Liver (tissue), 9 donors: ENCODE measurements around the gene SPATA46. TPM values are rescaled to one million over a fixed set of nuclear protein-coding genes. Genes with fewer than 3 reads are reported as not detected.

Experiments used
- DNase-seq: peaks from one replicate; pipeline ENCODE4 v3.0.0-alpha.2; 2017; ENCODE audit warnings: low spot score
- H3K27ac ChIP-seq, 2 donors: one replicate each; pipeline ENCODE4 v1.7.0; 2013; ENCODE audit warnings: inconsistent platforms in 2 of 2, low read length in 2 of 2, control low read depth in 1 of 2, low read depth in 1 of 2, mild to moderate bottlenecking in 1 of 2
- H3K27me3 ChIP-seq, 4 donors: one replicate each; pipeline versions ENCODE4 v1.6.1 to v1.7.0; 2013; ENCODE audit warnings: low read length in 3 of 4, inconsistent platforms in 1 of 4, mild to moderate bottlenecking in 1 of 4, moderate library complexity in 1 of 4; ENCODE audit not compliant: control insufficient read depth in 4 of 4, insufficient read depth in 4 of 4
- H3K36me3 ChIP-seq, 4 donors: one replicate each; pipeline versions ENCODE4 v1.6.1 to v1.7.0; 2013; ENCODE audit warnings: low read length in 3 of 4, mild to moderate bottlenecking in 3 of 4, low read depth in 1 of 4, moderate library complexity in 1 of 4; ENCODE audit not compliant: control insufficient read depth in 4 of 4, insufficient read depth in 3 of 4
- H3K4me1 ChIP-seq, 4 donors: one replicate each; pipeline versions ENCODE4 v1.6.1 to v1.7.0; 2013; ENCODE audit warnings: low read length in 3 of 4, mild to moderate bottlenecking in 3 of 4, moderate library complexity in 1 of 4; ENCODE audit not compliant: control insufficient read depth in 4 of 4, insufficient read depth in 4 of 4
- H3K4me3 ChIP-seq, 3 donors: one replicate each; pipeline versions ENCODE4 v1.6.1 to v1.7.0; 2013; ENCODE audit warnings: low read length in 3 of 3, control low read depth in 1 of 3, low read depth in 1 of 3, mild to moderate bottlenecking in 1 of 3
- H3K9ac ChIP-seq, 2 donors: one replicate each; pipeline ENCODE4 v1.7.0; 2013; ENCODE audit warnings: low read length in 2 of 2, mild to moderate bottlenecking in 2 of 2, moderate library complexity in 2 of 2, control low read depth in 1 of 2, low read depth in 1 of 2
- H3K9me3 ChIP-seq, 4 donors: one replicate each; pipeline versions ENCODE4 v1.6.1 to v1.7.0; 2013; ENCODE audit warnings: low read length in 3 of 4; ENCODE audit not compliant: control insufficient read depth in 4 of 4
- EGR1 ChIP-seq, 2 donors: IDR thresholded peaks; 2 replicates each; pipeline ENCODE4 v1.6.1; 2016 to 2018; ENCODE audit warnings: antibody characterized with exemption in 2 of 2, low read depth in 2 of 2
- FOXA1 ChIP-seq: IDR thresholded peaks from 2 replicates; pipeline ENCODE4 v1.6.1; 2016; ENCODE audit warnings: antibody characterized with exemption
- FOXA2 ChIP-seq: IDR thresholded peaks from 2 replicates; pipeline ENCODE4 v1.6.1; 2016; ENCODE audit warnings: antibody characterized with exemption
- HNF4A ChIP-seq, 2 donors: conservative IDR thresholded peaks; 2 replicates each; pipeline ENCODE4 v1.6.1; 2016; ENCODE audit warnings: antibody characterized with exemption in 2 of 2, mild to moderate bottlenecking in 2 of 2
- HNF4G ChIP-seq: IDR thresholded peaks from 2 replicates; pipeline ENCODE4 v1.6.1; 2016; ENCODE audit warnings: antibody characterized with exemption
- JUND ChIP-seq, 2 donors: IDR thresholded peaks; 2 replicates each; pipeline ENCODE4 v1.6.1; 2016; ENCODE audit warnings: antibody characterized with exemption in 2 of 2
- REST ChIP-seq: IDR thresholded peaks from 2 replicates; pipeline ENCODE4 v1.6.1; 2016; ENCODE audit warnings: antibody characterized with exemption, mild to moderate bottlenecking
- RXRA ChIP-seq, 2 donors: IDR thresholded peaks; 2 replicates each; pipeline ENCODE4 v1.6.1; 2017 to 2018; ENCODE audit warnings: antibody characterized with exemption in 2 of 2, mild to moderate bottlenecking in 1 of 2
- SP1 ChIP-seq: IDR thresholded peaks from 2 replicates; pipeline ENCODE4 v1.6.1; 2018; ENCODE audit warnings: antibody characterized with exemption, mild to moderate bottlenecking
- TAF1 ChIP-seq: conservative IDR thresholded peaks from 2 replicates; pipeline ENCODE4 v1.6.1; 2016; ENCODE audit warnings: antibody characterized with exemption, mild to moderate bottlenecking
- YY1 ChIP-seq: IDR thresholded peaks from 2 replicates; pipeline ENCODE4 v1.6.1; 2016; ENCODE audit warnings: antibody characterized with exemption, mild to moderate bottlenecking
- WGBS: extraction: QIAGEN DNeasy Blood & Tissue Kit; methylation state at CpG from one replicate; pipeline ENCODE4 v1.1.7; 2013; 5-methylcytosine and 5-hydroxymethylcytosine counted together
- polyA plus RNA-seq, 2 donors: library from polyadenylated mRNA; stranded (reverse) in 1 of 2; unstranded in 1 of 2; fragments of 200-250 nt in 1 of 2; fragments of >200 nt in 1 of 2; fragmentation: Nextera tagmentation in 1 of 2; extraction: Ambion mirVana in 1 of 2; gene quantifications; one replicate each; pipeline versions ENCODE4 v1.2.1 to v1.2.3, GENCODE V29; 2013 to 2015
- total RNA-seq, 2 donors: library from RNA; depleted of rRNA; stranded (reverse); fragments of >200 nt; gene quantifications; one replicate each; pipeline ENCODE4 v1.2.3, GENCODE V29; 2014
- TF ChIP-seq, protein P1 (sequence below): fragments of 150-350 bp; IDR thresholded peaks from 2 replicates; pipeline ENCODE4 v1.5.1; 2017; ENCODE audit warnings: improper control_type of control experiment, low read depth, low read length; ENCODE audit not compliant: missing input control
- donor health status: healthy.
- donor health status: healthy.
- donor health status: healthy.
- donor health status: healthy.
- donor health status: healthy.

Gene SPATA46
- total and polyA plus RNA-seq, 4 donors: 0.06 to 0.17 TPM; not detected in 2

DNA sequence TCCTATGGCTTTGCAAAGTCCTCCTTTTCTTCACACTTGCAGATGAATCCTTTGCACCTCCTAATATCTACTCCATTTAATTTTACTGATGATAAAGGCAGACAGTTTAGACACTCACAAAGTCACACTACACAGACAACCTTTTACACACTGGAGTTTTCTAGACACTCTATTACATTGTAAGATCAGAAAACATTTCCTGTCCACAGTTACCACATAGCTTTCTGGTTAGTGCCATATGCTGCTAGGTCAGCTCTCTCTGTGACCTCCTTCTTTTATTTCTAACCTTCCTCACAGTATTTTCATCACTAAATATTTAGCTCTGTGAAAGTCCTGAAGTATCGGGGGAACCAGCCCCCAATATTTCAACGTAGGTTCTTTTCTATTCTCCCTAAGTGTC, 30.2 kb upstream of the SPATA46 start:
- WGBS: 92% methylated on average over 2 of the region's 2 CpGs
- Histone ChIP-seq H3K9me3 (no peaks in the 10 kb centered on the region), H3K9ac (no peak overlapping the region), H3K36me3 (no peaks in the 10 kb centered on the region), H3K27me3 (peaks cover 0 to under 1% (median 0%) of the 10 kb centered on the region in 4 donors), H3K27ac (no peak overlapping the region), H3K4me1 (no peaks in the 10 kb centered on the region), H3K4me3 (no peak overlapping the region)
- no peak for TF ChIP-seq RXRA (IDR thresholded peaks at IDR 0.05)
- TF ChIP-seq SP1: no peak
- no peak for TF ChIP-seq HNF4A (conservative IDR thresholded peaks at IDR 0.05)
- TF ChIP-seq TAF1: no peak
- no peak for TF ChIP-seq FOXA1
- TF ChIP-seq REST: no peak
- TF ChIP-seq FOXA2: no peak
- TF ChIP-seq, protein P1, sequence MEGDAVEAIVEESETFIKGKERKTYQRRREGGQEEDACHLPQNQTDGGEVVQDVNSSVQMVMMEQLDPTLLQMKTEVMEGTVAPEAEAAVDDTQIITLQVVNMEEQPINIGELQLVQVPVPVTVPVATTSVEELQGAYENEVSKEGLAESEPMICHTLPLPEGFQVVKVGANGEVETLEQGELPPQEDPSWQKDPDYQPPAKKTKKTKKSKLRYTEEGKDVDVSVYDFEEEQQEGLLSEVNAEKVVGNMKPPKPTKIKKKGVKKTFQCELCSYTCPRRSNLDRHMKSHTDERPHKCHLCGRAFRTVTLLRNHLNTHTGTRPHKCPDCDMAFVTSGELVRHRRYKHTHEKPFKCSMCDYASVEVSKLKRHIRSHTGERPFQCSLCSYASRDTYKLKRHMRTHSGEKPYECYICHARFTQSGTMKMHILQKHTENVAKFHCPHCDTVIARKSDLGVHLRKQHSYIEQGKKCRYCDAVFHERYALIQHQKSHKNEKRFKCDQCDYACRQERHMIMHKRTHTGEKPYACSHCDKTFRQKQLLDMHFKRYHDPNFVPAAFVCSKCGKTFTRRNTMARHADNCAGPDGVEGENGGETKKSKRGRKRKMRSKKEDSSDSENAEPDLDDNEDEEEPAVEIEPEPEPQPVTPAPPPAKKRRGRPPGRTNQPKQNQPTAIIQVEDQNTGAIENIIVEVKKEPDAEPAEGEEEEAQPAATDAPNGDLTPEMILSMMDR: no peak
- no peak for TF ChIP-seq HNF4G
- no peak for DNase-seq

- WGBS: 58% methylated on average over 5 of the region's 5 CpGs
- Histone ChIP-seq H3K27ac (no peak overlapping the region), H3K36me3 (no peaks in the 10 kb centered on the region), H3K27me3 (peaks cover 0 to 2% (median 0%) of the 10 kb centered on the region in 4 donors), H3K4me3 (no peak overlapping the region), H3K9me3 (no peaks in the 10 kb centered on the region), H3K9ac (no peak overlapping the region), H3K4me1 (no peaks in the 10 kb centered on the region)
- DNase-seq: no peak
- TF ChIP-seq EGR1 (IDR thresholded peaks at IDR 0.05; ENCODE audit: low read depth in 2 of 2) (no peak), HNF4A (conservative IDR thresholded peaks at IDR 0.05) (peak in 1 of 2 donors; percentile 43), RXRA (IDR thresholded peaks at IDR 0.05) (peak in 1 of 2 donors; percentile 33), YY1 (no peak), JUND (IDR thresholded peaks at IDR 0.05) (no peak), REST (no peak), FOXA1 (no peak)
Measured at GRCh38 chr1:162405800-162406199, 29.1 kb upstream of the SPATA46 start.
